Endothelial cell of umbilical vein (primary cell): Measurements from ENCODE around the gene KANK3. TPM values are rescaled to one million over a fixed set of nuclear protein-coding genes. Genes with fewer than 3 reads are reported as not detected.
"Not testable (repeated sequence)": the region's sequence is repeated elsewhere in the genome, so short reads cannot be mapped to it uniquely, and the experiment has no call there.

Experiments used
- BruUV-seq: library from RNA; stranded (reverse); fragments of 400-500 nt; replicated peaks from 2 replicates; lab custom pipeline; 2021; lab: Mats Ljungman, UMichigan
- CTCF ChIA-PET: fragments of 300-600, 350-600 bp; sonication (Branson Sonifier 250); formaldehyde crosslinking; loops from one replicate; lab custom pipeline; 2021; ENCODE audit warnings: antibody characterized with exemption, inconsistent platforms; lab: Charles Lee
- POLR2A ChIA-PET: fragments of 300-600, 350-600 bp; sonication (Branson Sonifier 250); formaldehyde crosslinking; loops from one replicate; lab custom pipeline; 2021; ENCODE audit warnings: antibody characterized with exemption, inconsistent platforms; lab: Charles Lee
- DNase-seq: peaks from one replicate; pipeline ENCODE4 v3.0.0-alpha.2; 2011; ENCODE audit warnings: low read depth, low spot score
- FAIRE-seq: peaks from 2 replicates; lab custom pipeline; 2011; peaks lifted over from hg19 to GRCh38; lab: Jason Lieb, UNC
- H2AFZ ChIP-seq: 2 replicates; pipeline ENCODE4 v1.6.0; 2012; ENCODE audit warnings: low read depth, low read length, control low read depth, inconsistent platforms
- H3K27ac ChIP-seq: 2 replicates; pipeline ENCODE4 v1.5.1; 2011; ENCODE audit warnings: low read depth, mild to moderate bottlenecking, control low read depth, low read length, moderate library complexity; ENCODE audit not compliant: insufficient read depth
- H3K27me3 ChIP-seq, 2 experiments: 2 replicates each; pipeline versions ENCODE4 v1.6.0 to v1.6.1; 2011; ENCODE audit warnings: low read length in 2 of 2, mixed read lengths in 1 of 2; ENCODE audit not compliant: control insufficient read depth in 2 of 2, insufficient read depth in 2 of 2
- H3K36me3 ChIP-seq, 2 experiments: 2 replicates in 1 of 2; 3 replicates in 1 of 2; pipeline ENCODE4 v1.5.1; 2011; ENCODE audit warnings: low read length in 2 of 2, mild to moderate bottlenecking in 1 of 2, moderate library complexity in 1 of 2; ENCODE audit not compliant: control insufficient read depth in 2 of 2, insufficient read depth in 2 of 2; ENCODE audit errors: extremely low read depth in 1 of 2
- H3K4me1 ChIP-seq: 3 replicates; pipeline ENCODE4 v1.5.1; 2011; ENCODE audit warnings: mild to moderate bottlenecking, low read length; ENCODE audit not compliant: control insufficient read depth, insufficient read depth; ENCODE audit errors: extremely low read depth
- H3K4me2 ChIP-seq: 2 replicates; pipeline ENCODE4 v1.6.1; 2011; ENCODE audit warnings: low read length, control low read depth, mixed read lengths; ENCODE audit not compliant: insufficient read depth
- H3K4me3 ChIP-seq, 3 experiments: fragments of 200-600 bp in 1 of 3; sonication (generic), shearing (Covaris generic) in 1 of 3; replicated peaks in 1 of 3; 2 replicates each; pipeline ENCODE4 v1.5.1; 2011 to 2016; ENCODE audit warnings: control low read depth in 3 of 3, low read length in 3 of 3, mild to moderate bottlenecking in 2 of 3, inconsistent platforms in 1 of 3, low read depth in 1 of 3, moderate library complexity in 1 of 3; ENCODE audit not compliant: insufficient read depth in 1 of 3
- H3K79me2 ChIP-seq: 2 replicates; pipeline ENCODE4 v1.6.0; 2012; ENCODE audit warnings: low read length, inconsistent platforms; ENCODE audit not compliant: control insufficient read depth, insufficient read depth
- H3K9ac ChIP-seq: replicated peaks from 2 replicates; pipeline ENCODE3; 2011; ENCODE audit warnings: low read length, control low read depth; ENCODE audit not compliant: insufficient read depth; ENCODE audit errors: extremely low read depth
- H3K9me1 ChIP-seq: replicated peaks from 3 replicates; pipeline ENCODE4 v1.6.0; 2011; ENCODE audit warnings: mild to moderate bottlenecking, low read length; ENCODE audit not compliant: control insufficient read depth, insufficient read depth; ENCODE audit errors: extremely low read depth
- H3K9me3 ChIP-seq: replicated peaks from 2 replicates; pipeline ENCODE4 v1.5.1; 2012; ENCODE audit warnings: low read length, inconsistent platforms; ENCODE audit not compliant: control insufficient read depth, insufficient read depth
- H4K20me1 ChIP-seq: replicated peaks from 2 replicates; pipeline ENCODE3; 2011; ENCODE audit warnings: mild to moderate bottlenecking, low read length; ENCODE audit not compliant: control insufficient read depth, insufficient read depth; ENCODE audit errors: extremely low read depth
- FOS ChIP-seq: IDR thresholded peaks from 2 replicates; pipeline ENCODE4 v1.6.1; 2011; ENCODE audit warnings: mild to moderate bottlenecking, low read length, moderate library complexity, borderline replicate concordance; ENCODE audit not compliant: insufficient read depth
- POLR2AphosphoS5 ChIP-seq: IDR thresholded peaks from 2 replicates; pipeline ENCODE4 v1.6.1; 2012; ENCODE audit warnings: low read depth, mild to moderate bottlenecking, control low read depth, low read length, moderate library complexity; ENCODE audit not compliant: insufficient read depth
- dilution Hi-C: fragments of 300-500 bp; cut with MboI; formaldehyde crosslinking; loops from one replicate; pipeline ENCODE4 v1.15.0; 2019; ENCODE audit warnings: low sequenced_read_pairs; ENCODE audit not compliant: extremely low pct_ligation_motif_present
- intact Hi-C: fragments of 100-400 bp; cut with micrococcal nuclease; formaldehyde crosslinking; loops from one replicate; pipeline ENCODE4 v1.10.0; 2022
- polyA plus RNA-seq, 4 experiments: library from polyadenylated mRNA; depleted of rRNA in 3 of 4; stranded (reverse) in 3 of 4; unstranded in 1 of 4; fragments of >200 nt; gene quantifications; 2 replicates each; pipeline versions ENCODE4 v1.2.1 to v1.2.3, GENCODE V29; 2011 to 2012; ENCODE audit warnings: missing spikeins in 1 of 4
- total RNA-seq: library from RNA; stranded (reverse); gene quantifications from 2 replicates; pipeline ENCODE4 v1.2.3, GENCODE V29; 2021

KANK3 gene
- total and polyA plus RNA-seq, 2 donors (not counting 3 experiments of a cell fraction or from before 2014, with no cell fraction given) = 22.1 to 30.0 TPM

- dilution Hi-C loops = no loop called here
- CTCF ChIA-PET = no interaction called here
- no peak for DNase-seq
- H3K27me3 ChIP-seq = no peaks in the 10 kb centered on the region
- no TSS peak for BruUV-seq
- TF ChIP-seq FOS (no peak), POLR2AphosphoS5 (peak; percentile 22)
- H3K4me3 ChIP-seq = no peak overlapping the region
- H3K9me3 ChIP-seq = no peaks in the 10 kb centered on the region
- intact Hi-C loops = loop anchor here (10.0 kb wide), 1 partner anchor 52 kb away; no protein-coding TSS in a partner anchor
- FAIRE-seq = no peak
- no peak overlapping the region for H2AFZ ChIP-seq
- POLR2A ChIA-PET = interaction anchor here (0.6 kb wide), 1 partner anchor 271 kb away, joined by 6 read pairs; no protein-coding TSS in a partner anchor
- H3K79me2 ChIP-seq = peaks cover 14% of the 10 kb centered on the region
- H3K9me1 ChIP-seq = no peaks in the 10 kb centered on the region
- H4K20me1 ChIP-seq = no peaks in the 10 kb centered on the region
- H3K4me2 ChIP-seq = no peak overlapping the region
- H3K27ac ChIP-seq = no peak overlapping the region
- no peak overlapping the region for H3K9ac ChIP-seq
- peaks cover 17% of the 10 kb centered on the region for H3K4me1 ChIP-seq
- H3K36me3 ChIP-seq = peaks cover 0 to 3% of the 10 kb centered on the region in 2 experiments
Observed at GRCh38 chr19:8316351-8317125, 26.5 kb downstream of the KANK3 start.

- H3K4me2 ChIP-seq, FAIRE-seq, DNase-seq, CTCF ChIA-PET, dilution Hi-C loops, H3K27me3 ChIP-seq, H4K20me1 ChIP-seq, H3K9me1 ChIP-seq, H3K9ac ChIP-seq, H3K27ac ChIP-seq, H3K9me3 ChIP-seq, H3K36me3 ChIP-seq, POLR2A ChIA-PET, BruUV-seq, H3K4me3 ChIP-seq, H3K79me2 ChIP-seq, H2AFZ ChIP-seq: not testable (repeated sequence)
- H3K4me1 ChIP-seq = peaks cover 11% of the 10 kb centered on the region
- intact Hi-C loops = loop anchor here (10.0 kb wide), 1 partner anchor 50 kb away; no protein-coding TSS in a partner anchor
Observed at GRCh38 chr19:8314981-8315640, 28.0 kb downstream of the KANK3 start.
